Stomach (tissue), 4 donors: Measurements from ENCODE around the gene FSCN2.

Source experiments
- CTCF ChIP-seq, 7 experiments: fragments of 450-650 bp in 4 of 7; fragments of 200-600 bp in 3 of 7; sonication (generic) in 3 of 7; IDR thresholded peaks; one replicate each; pipeline ENCODE4 v1.5.1; 2016 to 2019; ENCODE audit warnings: antibody characterized with exemption in 7 of 7, control low read depth in 2 of 7, mild to moderate bottlenecking in 1 of 7
- POLR2A ChIP-seq, 4 donors: fragments of 450-650 bp; IDR thresholded peaks; one replicate each; pipeline ENCODE4 v1.6.1; 2016; ENCODE audit warnings: antibody characterized with exemption in 4 of 4, control low read depth in 2 of 4, mild to moderate bottlenecking in 1 of 4, moderate library complexity in 1 of 4
- POLR2AphosphoS5 ChIP-seq, 3 donors: sonication (generic); formaldehyde crosslinking; IDR thresholded peaks; one replicate each; pipeline ENCODE4 v1.6.1; 2016; ENCODE audit warnings: antibody characterized with exemption in 3 of 3

GRCh38 chr17:81537856-81538555 lies 9.8 kb downstream of the FSCN2 start:
- TF ChIP-seq CTCF (IDR thresholded peaks at IDR 0.05) (no peak), POLR2A (IDR thresholded peaks at IDR 0.05) (no peak), POLR2AphosphoS5 (IDR thresholded peaks at IDR 0.05) (no peak)
